Measurements from ENCODE around the gene MACROD2.
"Not testable (repeated sequence)": the region's sequence is repeated elsewhere in the genome, so short reads cannot be mapped to it uniquely, and the experiment has no call there.

MACROD2 gene

GRCh38 chr20:14924433-14924832 is 929.1 kb downstream of the MACROD2 start:
- in situ Hi-C loops (cut with HindIII; ENCODE audit: low sequenced_read_pairs): no loop called here

GRCh38 chr20:14925300-14925699 is 930.0 kb downstream of the MACROD2 start:
- in situ Hi-C loops (cut with HindIII; ENCODE audit: low sequenced_read_pairs): no loop called here

- in situ Hi-C loops (cut with HindIII; ENCODE audit: low sequenced_read_pairs): not testable (repeated sequence)
These were observed 931.1 kb downstream of the MACROD2 start for GRCh38 chr20:14926436-14926835.

- in situ Hi-C loops (cut with HindIII; ENCODE audit: low sequenced_read_pairs): no loop called here
These were observed 932.8 kb downstream of the MACROD2 start for GRCh38 chr20:14928083-14928482.

- in situ Hi-C loops (cut with HindIII; ENCODE audit: low sequenced_read_pairs): no loop called here
These were observed 934.1 kb downstream of the MACROD2 start for GRCh38 chr20:14929388-14929787.

- in situ Hi-C loops (cut with HindIII; ENCODE audit: low sequenced_read_pairs): no loop called here
These were observed 936.7 kb downstream of the MACROD2 start for GRCh38 chr20:14932040-14932439.

- in situ Hi-C loops (cut with HindIII; ENCODE audit: low sequenced_read_pairs): no loop called here
These were observed 940.0 kb downstream of the MACROD2 start for GRCh38 chr20:14935285-14935684.

GRCh38 chr20:14937021-14937420 is 941.7 kb downstream of the MACROD2 start:
- in situ Hi-C loops (cut with HindIII; ENCODE audit: low sequenced_read_pairs): no loop called here

- in situ Hi-C loops (cut with HindIII; ENCODE audit: low sequenced_read_pairs): no loop called here
These were observed 942.5 kb downstream of the MACROD2 start for GRCh38 chr20:14937846-14938245.

GRCh38 chr20:14947536-14947935 is 952.2 kb downstream of the MACROD2 start:
- in situ Hi-C loops (cut with HindIII; ENCODE audit: low sequenced_read_pairs): no loop called here

GRCh38 chr20:14947946-14948345 is 952.6 kb downstream of the MACROD2 start:
- in situ Hi-C loops (cut with HindIII; ENCODE audit: low sequenced_read_pairs): no loop called here

GRCh38 chr20:14948416-14948815 is 953.1 kb downstream of the MACROD2 start:
- in situ Hi-C loops (cut with HindIII; ENCODE audit: low sequenced_read_pairs): no loop called here

GRCh38 chr20:14950633-14951032 is 955.3 kb downstream of the MACROD2 start:
- in situ Hi-C loops (cut with HindIII; ENCODE audit: low sequenced_read_pairs): no loop called here

GRCh38 chr20:14951105-14951504 is 955.8 kb downstream of the MACROD2 start:
- in situ Hi-C loops (cut with HindIII; ENCODE audit: low sequenced_read_pairs): no loop called here

GRCh38 chr20:14951707-14952418 is 956.5 kb downstream of the MACROD2 start:
- in situ Hi-C loops (cut with HindIII; ENCODE audit: low sequenced_read_pairs): no loop called here

GRCh38 chr20:14953736-14954135 is 958.4 kb downstream of the MACROD2 start:
- in situ Hi-C loops (cut with HindIII; ENCODE audit: low sequenced_read_pairs): no loop called here

- in situ Hi-C loops (cut with HindIII; ENCODE audit: low sequenced_read_pairs): no loop called here
These were observed 960.1 kb downstream of the MACROD2 start for GRCh38 chr20:14955399-14955798.

GRCh38 chr20:14956026-14956425 is 960.7 kb downstream of the MACROD2 start:
- in situ Hi-C loops (cut with HindIII; ENCODE audit: low sequenced_read_pairs): no loop called here

GRCh38 chr20:14956538-14956937 is 961.2 kb downstream of the MACROD2 start:
- in situ Hi-C loops (cut with HindIII; ENCODE audit: low sequenced_read_pairs): no loop called here

GRCh38 chr20:14957402-14957801 is 962.1 kb downstream of the MACROD2 start:
- in situ Hi-C loops (cut with HindIII; ENCODE audit: low sequenced_read_pairs): no loop called here

GRCh38 chr20:14958626-14959025 is 963.3 kb downstream of the MACROD2 start:
- in situ Hi-C loops (cut with HindIII; ENCODE audit: low sequenced_read_pairs): no loop called here

GRCh38 chr20:14959506-14960475 is 964.5 kb downstream of the MACROD2 start:
- in situ Hi-C loops (cut with HindIII; ENCODE audit: low sequenced_read_pairs): no loop called here
